Measurements from ENCODE around the gene MIEF1. TPM values are rescaled to one million over a fixed set of nuclear protein-coding genes. Genes with fewer than 3 reads are reported as not detected.
A peak's percentile ranks its signal among the peaks of the same experiment; 100 is the strongest.

The MIEF1 gene
- total RNA-seq, 1 experiment from 2014 or later, result 49.4 TPM

DNA sequence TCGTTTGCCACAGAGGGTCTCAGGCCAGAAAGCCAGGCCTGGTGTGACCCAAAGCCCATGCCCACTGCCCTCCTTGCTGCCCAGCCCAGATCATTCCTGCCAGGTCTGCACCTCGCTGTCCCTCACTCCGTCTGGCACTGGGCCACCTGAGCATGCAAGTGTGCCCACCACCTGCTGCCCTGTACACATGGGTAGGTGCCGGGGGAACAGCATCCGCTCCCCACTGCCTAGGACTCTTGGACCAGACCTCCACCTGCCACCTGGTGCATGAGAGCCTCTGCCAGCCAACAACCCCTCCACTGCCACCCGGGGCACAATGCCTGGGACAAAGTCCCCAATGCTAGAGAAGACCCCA is 32.8 kb upstream of the MIEF1 start:
- intact Hi-C loops (cut with micrococcal nuclease; ENCODE audit: unreplicated experiment), result no loop called here
- peaks cover 72% of the 10 kb centered on the region for H3K4me1 ChIP-seq
- Mint-ChIP-seq H3K36me3 (ENCODE audit: insufficient read depth, unreplicated experiment) (peaks cover 6% of the 10 kb centered on the region), H3K27me3 (ENCODE audit: insufficient read depth, unreplicated experiment) (no peaks in the 10 kb centered on the region), H3K27ac (ENCODE audit: unreplicated experiment) (peak overlapping the region; percentile 98), H3K4me1 (ENCODE audit: low read depth, unreplicated experiment) (peaks cover 52% of the 10 kb centered on the region), H3K4me3 (ENCODE audit: unreplicated experiment) (no peak overlapping the region), H3K9me3 (ENCODE audit: unreplicated experiment) (no peaks in the 10 kb centered on the region)
- ChIA-PET CTCF (no interaction called here), POLR2A (no interaction called here)
- TF ChIP-seq, protein P1, sequence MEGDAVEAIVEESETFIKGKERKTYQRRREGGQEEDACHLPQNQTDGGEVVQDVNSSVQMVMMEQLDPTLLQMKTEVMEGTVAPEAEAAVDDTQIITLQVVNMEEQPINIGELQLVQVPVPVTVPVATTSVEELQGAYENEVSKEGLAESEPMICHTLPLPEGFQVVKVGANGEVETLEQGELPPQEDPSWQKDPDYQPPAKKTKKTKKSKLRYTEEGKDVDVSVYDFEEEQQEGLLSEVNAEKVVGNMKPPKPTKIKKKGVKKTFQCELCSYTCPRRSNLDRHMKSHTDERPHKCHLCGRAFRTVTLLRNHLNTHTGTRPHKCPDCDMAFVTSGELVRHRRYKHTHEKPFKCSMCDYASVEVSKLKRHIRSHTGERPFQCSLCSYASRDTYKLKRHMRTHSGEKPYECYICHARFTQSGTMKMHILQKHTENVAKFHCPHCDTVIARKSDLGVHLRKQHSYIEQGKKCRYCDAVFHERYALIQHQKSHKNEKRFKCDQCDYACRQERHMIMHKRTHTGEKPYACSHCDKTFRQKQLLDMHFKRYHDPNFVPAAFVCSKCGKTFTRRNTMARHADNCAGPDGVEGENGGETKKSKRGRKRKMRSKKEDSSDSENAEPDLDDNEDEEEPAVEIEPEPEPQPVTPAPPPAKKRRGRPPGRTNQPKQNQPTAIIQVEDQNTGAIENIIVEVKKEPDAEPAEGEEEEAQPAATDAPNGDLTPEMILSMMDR (IDR thresholded peaks at IDR 0.05; ENCODE audit: insufficient read depth in 1 of 2, low read depth in 1 of 2, low read length in 1 of 2, severe bottlenecking in 1 of 2, unreplicated experiment in 1 of 2), result no peak
- no peak for DNase-seq
- no peaks in the 10 kb centered on the region for H3K9me3 ChIP-seq
- H3K27me3 ChIP-seq (replicated peaks; ENCODE audit: control insufficient read depth, insufficient read depth, low read length), result no peaks in the 10 kb centered on the region
- H3K36me3 ChIP-seq (ENCODE audit: control insufficient read depth, insufficient read depth, low read length), result no peaks in the 10 kb centered on the region
- no TSS peak for BruUV-seq (replicated peaks)
- H3K4me3 ChIP-seq (ENCODE audit: low read depth, low read length), result no peak overlapping the region

DNA sequence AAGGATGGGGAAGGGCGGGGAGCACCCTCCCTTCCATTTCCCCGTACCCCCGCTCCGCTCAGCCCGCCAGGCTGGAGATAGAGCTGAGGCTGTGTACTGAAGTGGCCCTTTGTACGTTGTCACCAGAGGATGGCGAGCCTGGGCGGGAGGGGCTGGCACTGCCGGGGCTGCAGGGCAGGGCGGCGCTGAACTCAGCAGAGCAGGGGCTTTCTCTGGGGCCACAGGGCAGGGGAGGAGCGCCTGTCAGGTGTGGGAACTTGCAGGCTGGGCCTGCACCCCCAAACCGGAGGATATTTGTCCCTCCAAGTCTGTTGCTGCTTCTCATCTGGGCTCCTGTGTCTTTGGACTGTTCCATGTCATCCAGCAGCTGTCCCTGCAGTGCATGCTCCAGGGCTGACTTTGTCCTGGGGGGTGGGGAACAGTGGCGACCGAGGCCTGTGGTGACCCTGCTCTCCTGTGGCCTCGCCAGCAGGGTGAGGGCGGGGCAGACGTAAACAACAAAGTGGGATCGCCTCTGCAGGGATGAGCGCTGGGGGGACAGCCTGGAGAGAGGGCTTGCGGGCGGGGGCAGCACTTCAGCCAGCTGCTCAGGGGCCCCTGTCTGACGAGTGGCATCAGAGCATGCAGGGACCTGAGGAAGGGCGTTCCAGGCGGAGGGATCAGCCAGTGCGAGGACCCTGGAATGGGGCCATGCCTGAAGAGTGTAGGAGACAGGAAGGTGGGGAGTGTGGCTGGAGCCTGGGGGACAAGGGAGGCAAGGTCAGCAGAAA is 32.2 kb upstream of the MIEF1 start:
- H3K4me3 Mint-ChIP-seq (ENCODE audit: unreplicated experiment), result peak overlapping the region; percentile 53
- TF ChIP-seq, protein P1 (IDR thresholded peaks at IDR 0.05; ENCODE audit: insufficient read depth in 1 of 2, low read depth in 1 of 2, low read length in 1 of 2, severe bottlenecking in 1 of 2, unreplicated experiment in 1 of 2), result no peak
- peaks cover 57% of the 10 kb centered on the region for H3K4me1 Mint-ChIP-seq (ENCODE audit: low read depth, unreplicated experiment)
- Histone ChIP-seq H3K27me3 (replicated peaks; ENCODE audit: control insufficient read depth, insufficient read depth, low read length) (no peaks in the 10 kb centered on the region), H3K9me3 (no peaks in the 10 kb centered on the region), H3K4me3 (ENCODE audit: low read depth, low read length) (no peak overlapping the region), H3K4me1 (peaks cover 73% of the 10 kb centered on the region), H3K36me3 (ENCODE audit: control insufficient read depth, insufficient read depth, low read length) (no peaks in the 10 kb centered on the region)
- no peaks in the 10 kb centered on the region for H3K9me3 Mint-ChIP-seq (ENCODE audit: unreplicated experiment)
- BruUV-seq (replicated peaks), result no TSS peak
- CTCF ChIA-PET, result no interaction called here
- H3K27ac Mint-ChIP-seq (ENCODE audit: unreplicated experiment), result peak overlapping the region; percentile 98
- no peaks in the 10 kb centered on the region for H3K27me3 Mint-ChIP-seq (ENCODE audit: insufficient read depth, unreplicated experiment)
- peak; percentile 59 to 75 for DNase-seq
- intact Hi-C loops (cut with micrococcal nuclease; ENCODE audit: unreplicated experiment), result loop anchor here (5.0 kb wide), 1 partner anchor 527 kb away; no protein-coding TSS in a partner anchor
- POLR2A ChIA-PET, result no interaction called here
- H3K36me3 Mint-ChIP-seq (ENCODE audit: insufficient read depth, unreplicated experiment), result peaks cover 6% of the 10 kb centered on the region

DNA sequence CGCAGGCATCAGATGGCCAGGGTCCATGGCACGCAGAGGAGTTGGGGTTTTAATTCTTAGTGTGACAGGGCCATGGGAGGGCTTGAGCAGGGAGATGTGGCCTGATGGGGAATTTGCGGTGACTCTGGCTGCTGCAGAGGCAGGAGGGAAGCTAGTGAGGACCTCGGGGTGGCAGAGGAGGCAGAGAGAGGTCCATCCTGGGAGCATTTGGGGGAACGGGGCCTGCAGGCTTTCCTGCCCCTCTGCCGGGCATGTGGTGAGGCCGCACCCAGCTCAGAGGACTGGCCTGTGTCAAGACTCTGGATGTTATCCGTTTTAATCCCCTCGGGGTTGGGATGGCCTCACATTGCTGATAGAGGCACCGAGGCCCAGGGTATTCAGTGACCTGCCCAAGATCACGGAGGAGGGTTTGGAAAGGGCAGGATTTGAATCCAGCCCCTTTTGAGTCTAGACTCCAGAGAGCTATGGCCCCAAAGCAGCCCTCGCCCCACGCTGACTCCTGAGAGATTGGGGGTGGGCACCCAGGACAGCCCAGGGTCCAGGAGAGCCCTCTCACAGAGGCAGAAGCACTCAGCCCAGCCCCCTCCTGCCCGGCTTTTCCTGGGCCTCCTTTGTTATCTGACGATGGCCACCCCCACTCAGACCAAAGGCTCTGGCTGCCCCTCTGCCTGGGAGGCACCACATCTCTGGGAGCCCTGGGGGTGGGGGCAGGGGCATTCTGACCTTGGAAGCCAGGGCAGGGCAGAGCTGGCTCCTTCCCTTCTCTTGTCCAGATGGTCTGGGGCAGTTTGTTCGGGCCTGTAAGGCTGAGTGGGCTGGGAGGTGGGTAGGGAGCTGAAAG is 31.4 kb upstream of the MIEF1 start:
- H3K4me1 Mint-ChIP-seq (ENCODE audit: low read depth, unreplicated experiment), result peaks cover 65% of the 10 kb centered on the region
- TF ChIP-seq, protein P1 (IDR thresholded peaks at IDR 0.05; ENCODE audit: insufficient read depth in 1 of 2, low read depth in 1 of 2, low read length in 1 of 2, severe bottlenecking in 1 of 2, unreplicated experiment in 1 of 2), result no peak
- peaks cover 74% of the 10 kb centered on the region for H3K4me1 ChIP-seq
- no peaks in the 10 kb centered on the region for H3K27me3 ChIP-seq (replicated peaks; ENCODE audit: control insufficient read depth, insufficient read depth, low read length)
- ChIA-PET POLR2A (interaction anchor here (0.6 kb wide), 1 partner anchor 141 kb away, joined by 6 read pairs; no protein-coding TSS in a partner anchor), CTCF (interaction anchor here (0.8 to 1.8 kb wide), 3 partner anchors 23 to 49 kb away, joined by 3 to 7 read pairs (median 4); partner anchors contain the start of gene ATF4)
- no TSS peak for BruUV-seq (replicated peaks)
- peak; percentile 40 to 77 for DNase-seq
- peak overlapping the region; percentile 53 for H3K4me3 Mint-ChIP-seq (ENCODE audit: unreplicated experiment)
- H3K9me3 Mint-ChIP-seq (ENCODE audit: unreplicated experiment), result no peaks in the 10 kb centered on the region
- peak overlapping the region; percentile 4 for H3K4me3 ChIP-seq (ENCODE audit: low read depth, low read length)
- H3K36me3 ChIP-seq (ENCODE audit: control insufficient read depth, insufficient read depth, low read length), result no peaks in the 10 kb centered on the region
- H3K27me3 Mint-ChIP-seq (ENCODE audit: insufficient read depth, unreplicated experiment), result no peaks in the 10 kb centered on the region
- peaks cover 6% of the 10 kb centered on the region for H3K36me3 Mint-ChIP-seq (ENCODE audit: insufficient read depth, unreplicated experiment)
- intact Hi-C loops (cut with micrococcal nuclease; ENCODE audit: unreplicated experiment), result loop anchor here (5.0 kb wide), 1 partner anchor 527 kb away; no protein-coding TSS in a partner anchor
- peak overlapping the region; percentile 98 for H3K27ac Mint-ChIP-seq (ENCODE audit: unreplicated experiment)
- no peaks in the 10 kb centered on the region for H3K9me3 ChIP-seq

Measured in Caco-2 (cell line).